OCI-LY7 (cell line): ENCODE data around the gene MACO1. TPM values are rescaled to one million over a fixed set of nuclear protein-coding genes. Genes with fewer than 3 reads are reported as not detected.
"Not testable (repeated sequence)": the region's sequence is repeated elsewhere in the genome, so short reads cannot be mapped to it uniquely, and the experiment has no call there.

Experiments
- BruUV-seq: library from RNA; stranded (reverse); fragments of 400-500 nt; replicated peaks from 2 replicates; lab custom pipeline; 2021; lab: Mats Ljungman, UMichigan
- CTCF ChIA-PET: fragments of 300-600 bp; sonication (Branson Sonifier 250); formaldehyde crosslinking; loops from one replicate; lab custom pipeline; 2022; ENCODE audit warnings: antibody characterized with exemption; ENCODE audit not compliant: unreplicated experiment; lab: Charles Lee
- POLR2A ChIA-PET: fragments of 300-600 bp; sonication (Branson Sonifier 250); formaldehyde crosslinking; loops from one replicate; lab custom pipeline; 2022; ENCODE audit warnings: antibody characterized with exemption; lab: Charles Lee
- DNase-seq: peaks from one replicate; pipeline ENCODE4 v3.0.0-alpha.2; 2015; ENCODE audit warnings: low spot score
- H2AFZ ChIP-seq: fragments of 200-600 bp; sonication (generic), shearing (Covaris generic); 2 replicates; pipeline ENCODE4 v1.6.1; 2014; ENCODE audit warnings: mild to moderate bottlenecking, antibody characterized with exemption, low read length, moderate library complexity
- H3K27ac ChIP-seq: fragments of 200-600 bp; sonication (generic); 2 replicates; pipeline ENCODE4 v1.5.1; 2014; ENCODE audit warnings: mixed run types, low read depth, mild to moderate bottlenecking, moderate library complexity, low read length, inconsistent platforms; ENCODE audit not compliant: poor library complexity, severe bottlenecking
- H3K36me3 ChIP-seq: fragments of 200-600 bp; sonication (generic); 2 replicates; pipeline ENCODE4 v1.6.1; 2014; ENCODE audit warnings: mild to moderate bottlenecking, antibody characterized with exemption, low read length, moderate library complexity, mixed read lengths; ENCODE audit not compliant: insufficient read depth
- H3K4me1 ChIP-seq: fragments of 200-600 bp; sonication (generic); 2 replicates; pipeline ENCODE4 v1.5.1; 2014; ENCODE audit warnings: mild to moderate bottlenecking, low read length; ENCODE audit not compliant: insufficient read depth, poor library complexity, severe bottlenecking
- H3K4me2 ChIP-seq: fragments of 200-600 bp; sonication (generic); 2 replicates; pipeline ENCODE4 v1.6.1; 2014; ENCODE audit warnings: mild to moderate bottlenecking, low read length
- H3K4me3 ChIP-seq: fragments of 200-600 bp; sonication (generic); 2 replicates; pipeline ENCODE4 v1.5.1; 2014; ENCODE audit warnings: mild to moderate bottlenecking, low read depth, low read length; ENCODE audit not compliant: poor library complexity, severe bottlenecking
- H3K79me2 ChIP-seq: fragments of 200-600 bp; sonication (generic); 2 replicates; pipeline ENCODE4 v1.6.1; 2016; ENCODE audit warnings: low read depth, mild to moderate bottlenecking, low read length, moderate library complexity, mixed read lengths; ENCODE audit not compliant: insufficient read depth
- H3K9me2 ChIP-seq: fragments of 200-600 bp; sonication (generic); 2 replicates; pipeline ENCODE4 v1.6.1; 2016; ENCODE audit warnings: mild to moderate bottlenecking, low read length, mixed read lengths; ENCODE audit not compliant: insufficient read depth
- H3K9me3 ChIP-seq: fragments of 200-600 bp; sonication (generic); 2 replicates; pipeline ENCODE4 v1.6.1; 2014; ENCODE audit warnings: mild to moderate bottlenecking, mixed run types, low read length, mixed read lengths
- H4K20me1 ChIP-seq: fragments of 200-600 bp; sonication (generic); 2 replicates; pipeline ENCODE4 v1.6.1; 2014; ENCODE audit warnings: mild to moderate bottlenecking, antibody characterized with exemption, low read length, moderate library complexity, mixed read lengths; ENCODE audit not compliant: insufficient read depth
- EZH2phosphoT487 ChIP-seq: fragments of 200-600 bp; sonication (generic); IDR thresholded peaks from 2 replicates; pipeline ENCODE4 v1.6.1; 2018; ENCODE audit warnings: low read depth, borderline replicate concordance, mild to moderate bottlenecking, mixed run types, antibody characterized with exemption, low read length, moderate library complexity, mixed read lengths
- intact Hi-C: fragments of 100-400 bp; cut with micrococcal nuclease; formaldehyde crosslinking; loops from one replicate; pipeline ENCODE4 v1.10.0; 2022; ENCODE audit not compliant: unreplicated experiment
- total RNA-seq, 2 experiments: library from RNA; depleted of rRNA in 1 of 2; stranded (reverse); fragments of >200 nt in 1 of 2; shearing (Covaris generic) in 1 of 2; gene quantifications; 2 replicates each; pipeline ENCODE4 v1.2.3, GENCODE V29; 2014 to 2022
- TF ChIP-seq, protein P1 (sequence below): fragments of 200-600 bp; sonication (generic); conservative IDR thresholded peaks from 2 replicates; pipeline ENCODE4 v1.5.1; 2014; ENCODE audit warnings: mild to moderate bottlenecking, antibody characterized with exemption, low read length, moderate library complexity, mixed read lengths

Gene MACO1
- total RNA-seq, 2 experiments from 2014 or later, result 11.8 to 18.6 TPM

DNA sequence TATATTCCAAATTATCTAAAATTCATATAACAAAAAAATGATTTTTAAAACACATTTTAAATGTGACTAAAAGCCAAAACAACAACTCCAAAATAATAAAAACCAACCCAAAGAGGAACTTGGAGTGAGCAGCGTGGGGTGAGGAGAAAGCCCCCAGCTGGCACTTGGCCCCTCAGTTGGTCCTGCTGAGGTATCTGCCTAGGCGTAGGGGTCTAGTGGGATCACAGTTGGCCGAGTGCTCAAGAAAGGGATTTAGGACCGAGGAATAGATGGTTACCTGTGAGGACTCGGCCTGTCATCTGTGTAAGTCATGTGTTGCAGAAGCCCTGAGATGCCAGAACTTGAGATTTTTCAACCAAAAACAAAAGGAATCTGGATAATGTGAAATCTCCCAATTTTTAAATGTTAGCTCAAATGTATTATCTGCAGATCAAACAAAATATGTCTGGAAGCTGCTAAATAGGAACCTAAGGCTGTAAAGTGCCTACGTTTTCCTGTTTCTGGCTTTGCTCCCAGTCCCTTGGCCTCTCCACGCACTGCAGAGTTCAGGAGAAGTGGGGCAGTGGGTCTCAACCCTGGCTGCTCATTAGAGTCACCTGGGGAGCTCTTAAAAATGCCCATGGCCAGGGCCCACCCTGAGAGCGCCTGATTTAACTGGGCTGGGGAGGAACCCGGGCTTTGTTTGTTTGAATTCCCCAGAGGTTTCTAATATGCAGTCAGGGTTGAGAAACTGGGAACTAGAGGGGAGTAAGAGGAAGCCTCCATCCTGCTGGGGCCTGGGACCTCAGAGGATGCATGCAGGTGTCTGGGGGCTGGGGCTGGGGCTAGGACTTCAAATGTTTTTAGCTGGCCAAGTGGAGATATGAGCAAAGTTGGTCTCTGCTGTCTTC, 74.3 kb downstream of the MACO1 start:
- no peak for TF ChIP-seq EZH2phosphoT487
- TF ChIP-seq, protein P1, sequence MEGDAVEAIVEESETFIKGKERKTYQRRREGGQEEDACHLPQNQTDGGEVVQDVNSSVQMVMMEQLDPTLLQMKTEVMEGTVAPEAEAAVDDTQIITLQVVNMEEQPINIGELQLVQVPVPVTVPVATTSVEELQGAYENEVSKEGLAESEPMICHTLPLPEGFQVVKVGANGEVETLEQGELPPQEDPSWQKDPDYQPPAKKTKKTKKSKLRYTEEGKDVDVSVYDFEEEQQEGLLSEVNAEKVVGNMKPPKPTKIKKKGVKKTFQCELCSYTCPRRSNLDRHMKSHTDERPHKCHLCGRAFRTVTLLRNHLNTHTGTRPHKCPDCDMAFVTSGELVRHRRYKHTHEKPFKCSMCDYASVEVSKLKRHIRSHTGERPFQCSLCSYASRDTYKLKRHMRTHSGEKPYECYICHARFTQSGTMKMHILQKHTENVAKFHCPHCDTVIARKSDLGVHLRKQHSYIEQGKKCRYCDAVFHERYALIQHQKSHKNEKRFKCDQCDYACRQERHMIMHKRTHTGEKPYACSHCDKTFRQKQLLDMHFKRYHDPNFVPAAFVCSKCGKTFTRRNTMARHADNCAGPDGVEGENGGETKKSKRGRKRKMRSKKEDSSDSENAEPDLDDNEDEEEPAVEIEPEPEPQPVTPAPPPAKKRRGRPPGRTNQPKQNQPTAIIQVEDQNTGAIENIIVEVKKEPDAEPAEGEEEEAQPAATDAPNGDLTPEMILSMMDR, result no peak
- peaks cover 11% of the 10 kb centered on the region for H3K36me3 ChIP-seq
- no peaks in the 10 kb centered on the region for H3K9me3 ChIP-seq
- peak; percentile 50 for DNase-seq
- H3K4me2 ChIP-seq, result peak overlapping the region; percentile 47
- no peaks in the 10 kb centered on the region for H3K79me2 ChIP-seq
- peaks cover 15% of the 10 kb centered on the region for H3K4me1 ChIP-seq
- no peaks in the 10 kb centered on the region for H4K20me1 ChIP-seq
- H3K9me2 ChIP-seq, result no peaks in the 10 kb centered on the region
- POLR2A ChIA-PET, result interaction anchor here (1.6 kb wide), 1 partner anchor 16 kb away, joined by 4 read pairs; no protein-coding TSS in a partner anchor
- BruUV-seq, result no TSS peak
- H3K27ac ChIP-seq, result no peak overlapping the region
- no peak overlapping the region for H3K4me3 ChIP-seq
- H2AFZ ChIP-seq, result no peak overlapping the region
- intact Hi-C loops, result loop anchor here (1.0 to 5.0 kb wide), 4 partner anchors 15 to 305 kb away; no protein-coding TSS in a partner anchor
- CTCF ChIA-PET, result interaction anchor here (1.0 kb wide), 1 partner anchor 13 kb away, joined by 4 read pairs; no protein-coding TSS in a partner anchor

DNA sequence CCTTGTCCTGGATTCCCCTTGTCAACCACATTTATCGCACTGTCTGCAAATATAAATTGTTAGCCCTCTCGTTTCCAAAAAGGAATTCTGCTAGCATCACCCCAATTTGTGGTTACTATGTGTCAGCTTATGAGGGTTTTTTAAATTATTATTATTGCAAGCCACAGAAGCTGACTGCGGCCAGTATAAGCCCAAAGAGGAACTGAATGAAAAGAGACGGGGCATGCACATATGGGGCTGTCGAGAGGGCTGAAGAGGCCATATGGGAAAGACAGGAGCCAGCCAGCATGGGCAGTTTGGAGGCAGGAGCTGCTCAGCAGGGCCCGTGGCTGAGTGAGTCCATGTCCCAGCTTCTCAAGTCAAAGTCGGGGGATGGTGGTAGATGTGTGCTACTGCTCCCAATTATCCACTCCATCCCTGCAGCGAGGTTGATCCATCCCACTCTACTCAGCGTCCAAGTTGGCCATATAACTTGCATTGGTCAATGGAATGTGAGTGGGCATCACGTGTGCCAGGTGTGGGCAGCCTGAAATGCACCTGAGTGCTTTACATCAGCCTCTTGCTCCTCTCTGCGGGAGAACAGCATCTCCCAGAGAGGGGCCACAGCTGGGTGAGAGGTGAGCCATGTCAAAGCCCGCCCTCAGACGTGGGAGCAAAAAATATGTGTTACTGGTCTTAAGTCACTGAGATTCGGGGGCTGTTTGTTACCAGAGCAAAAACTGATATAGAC, 75.1 kb downstream of the MACO1 start:
- intact Hi-C loops, result no loop called here
- Histone ChIP-seq H3K4me2 (peak overlapping the region; percentile 47), H3K36me3 (peaks cover 11% of the 10 kb centered on the region; the same call in 1 of the 2 replicates), H3K27ac (no peak overlapping the region), H3K9me3 (no peaks in the 10 kb centered on the region), H4K20me1 (no peaks in the 10 kb centered on the region), H3K9me2 (no peaks in the 10 kb centered on the region), H2AFZ (no peak overlapping the region), H3K4me1 (peaks cover 15% of the 10 kb centered on the region), H3K4me3 (no peak overlapping the region), H3K79me2 (no peaks in the 10 kb centered on the region)
- ChIA-PET POLR2A (interaction anchor here (1.6 kb wide), 1 partner anchor 15 kb away, joined by 4 read pairs; no protein-coding TSS in a partner anchor), CTCF (no interaction called here)
- no TSS peak for BruUV-seq
- TF ChIP-seq EZH2phosphoT487, result no peak
- TF ChIP-seq, protein P1, result no peak
- no peak for DNase-seq

DNA sequence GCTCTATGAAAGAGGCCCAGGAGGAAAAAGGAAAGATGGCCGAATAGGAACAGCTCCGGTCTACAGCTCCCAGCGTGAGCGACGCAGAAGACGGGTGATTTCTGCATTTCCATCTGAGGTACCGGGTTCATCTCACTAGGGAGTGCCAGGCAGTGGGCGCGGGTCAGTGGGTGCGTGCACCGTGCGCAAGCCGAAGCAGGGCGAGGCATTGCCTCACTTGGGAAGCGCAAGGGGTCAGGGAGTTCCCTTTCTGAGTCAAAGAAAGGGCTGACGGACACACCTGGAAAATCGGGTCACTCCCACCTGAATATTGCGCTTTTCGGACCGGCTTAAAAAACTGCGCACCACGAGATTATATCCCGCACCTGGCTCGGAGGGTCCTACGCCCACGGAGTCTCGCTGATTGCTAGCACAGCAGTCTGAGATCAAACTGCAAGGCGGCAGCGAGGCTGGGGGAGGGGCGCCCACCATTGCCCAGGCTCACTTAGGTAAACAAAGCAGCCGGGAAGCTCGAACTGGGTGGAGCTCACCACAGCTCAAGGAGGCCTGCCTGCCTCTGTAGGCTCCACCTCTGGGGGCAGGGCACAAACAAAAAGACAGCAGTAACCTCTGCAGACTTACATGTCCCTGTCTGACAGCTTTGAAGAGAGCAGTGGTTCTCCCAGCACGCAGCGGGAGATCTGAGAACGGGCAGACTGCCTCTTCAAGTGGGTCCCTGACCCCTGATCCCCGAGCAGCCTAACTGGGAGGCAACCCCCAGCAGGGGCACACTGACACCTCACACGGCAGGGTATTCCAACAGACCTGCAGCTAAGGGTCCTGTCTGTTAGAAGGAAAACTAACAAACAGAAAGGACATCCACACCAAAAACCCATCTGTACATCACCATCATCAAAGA, 76.1 kb downstream of the MACO1 start:
- H4K20me1 ChIP-seq, H3K9me3 ChIP-seq, POLR2A ChIA-PET, DNase-seq, CTCF ChIA-PET, H3K4me3 ChIP-seq, H3K4me2 ChIP-seq, H3K36me3 ChIP-seq, H3K79me2 ChIP-seq, intact Hi-C loops, H2AFZ ChIP-seq, BruUV-seq, H3K27ac ChIP-seq, H3K9me2 ChIP-seq: not testable (repeated sequence)
- H3K4me1 ChIP-seq, result peaks cover 15% of the 10 kb centered on the region
